Measurements from ENCODE around the gene LRRC14B.

- TF ChIP-seq CTCF (IDR thresholded peaks at IDR 0.05) (no peak), POLR2AphosphoS5 (IDR thresholded peaks at IDR 0.05) (no peak), POLR2A (IDR thresholded peaks at IDR 0.05) (no peak)
Observed at GRCh38 chr5:191949-192690, 825 bp downstream of the LRRC14B start.

All from breast epithelium (tissue), 3 donors.